Choroid plexus epithelial cell (primary cell): Measurements from ENCODE around the gene CFAP92.
A peak's percentile ranks its signal among the peaks of the same experiment; 100 is the strongest.

ENCODE experiments used
- DNase-seq: peaks from one replicate; pipeline ENCODE4 v3.0.0-alpha.2; 2010; ENCODE audit warnings: low read depth
- H3K4me3 ChIP-seq: 2 replicates; pipeline ENCODE4 v1.5.1; 2011; ENCODE audit warnings: low read depth, mild to moderate bottlenecking, control low read depth, low read length, moderate library complexity
- CTCF ChIP-seq: conservative IDR thresholded peaks from 2 replicates; pipeline ENCODE4 v1.5.1; 2011; ENCODE audit warnings: low read depth, mild to moderate bottlenecking, control low read depth, inconsistent platforms, low read length, moderate library complexity

CFAP92 gene

GRCh38 chr3:129007792-129008191 is 13.9 kb upstream of the CFAP92 start:
- H3K4me3 ChIP-seq = no peak overlapping the region
- TF ChIP-seq CTCF = no peak
- DNase-seq = no peak

- TF ChIP-seq CTCF = no peak
- no peak for DNase-seq
- H3K4me3 ChIP-seq = no peak overlapping the region
Measured at GRCh38 chr3:129006864-129007263, 13.0 kb upstream of the CFAP92 start.

GRCh38 chr3:129005526-129006303 is 11.8 kb upstream of the CFAP92 start:
- no peak for TF ChIP-seq CTCF
- H3K4me3 ChIP-seq = no peak overlapping the region
- DNase-seq = peak; percentile 66

GRCh38 chr3:129004639-129005295 is 10.9 kb upstream of the CFAP92 start:
- TF ChIP-seq CTCF = no peak
- H3K4me3 ChIP-seq = no peak overlapping the region
- DNase-seq = no peak

- no peak for DNase-seq
- TF ChIP-seq CTCF = no peak
- no peak overlapping the region for H3K4me3 ChIP-seq
Measured at GRCh38 chr3:129003578-129004112, 9.8 kb upstream of the CFAP92 start.

GRCh38 chr3:129002573-129003569 is 9.0 kb upstream of the CFAP92 start:
- H3K4me3 ChIP-seq = no peak overlapping the region
- no peak for TF ChIP-seq CTCF
- DNase-seq = no peak
